Testis (tissue), 2 donors: ENCODE measurements around the gene TAF11.

ENCODE experiments used
- POLR2A ChIP-seq: fragments of 450-650 bp; IDR thresholded peaks from one replicate; pipeline ENCODE4 v1.6.1; 2017; ENCODE audit warnings: antibody characterized with exemption, mild to moderate bottlenecking, moderate library complexity
- TF ChIP-seq, protein P1 (sequence below), 3 experiments: fragments of 450-650 bp in 2 of 3; fragments of 200-600 bp in 1 of 3; sonication (generic) in 1 of 3; IDR thresholded peaks; one replicate each; pipeline ENCODE4 v1.5.1; 2016 to 2019; ENCODE audit warnings: antibody characterized with exemption in 3 of 3, mild to moderate bottlenecking in 2 of 3, moderate library complexity in 1 of 3

DNA sequence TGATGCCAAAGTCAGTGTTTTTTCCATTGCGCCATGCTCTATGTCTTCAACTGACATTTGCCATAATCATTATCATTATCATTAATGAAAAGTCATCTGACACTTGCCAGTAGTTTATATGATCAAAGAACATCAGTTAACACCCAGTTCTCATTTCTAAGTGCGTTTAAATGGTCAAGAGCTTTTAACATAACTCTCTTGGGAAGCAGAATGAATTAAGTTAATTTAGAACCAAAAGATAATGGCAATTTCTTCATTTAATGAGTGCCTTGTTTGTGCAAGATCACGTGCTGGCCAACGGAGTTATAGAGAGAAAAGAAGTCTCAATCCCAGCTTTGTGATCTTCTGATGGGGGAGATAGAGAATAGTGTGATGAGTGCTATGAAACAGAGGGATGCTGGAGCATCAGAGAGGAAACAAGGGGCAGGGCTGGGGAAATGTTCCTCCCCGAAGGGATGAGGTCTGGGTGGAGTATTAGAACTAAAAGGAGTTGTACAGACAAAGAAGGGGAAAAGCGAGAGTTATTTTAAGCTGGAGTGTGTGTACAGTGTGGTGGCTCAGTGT lies 21.6 kb upstream of the TAF11 start:
- TF ChIP-seq, protein P1, sequence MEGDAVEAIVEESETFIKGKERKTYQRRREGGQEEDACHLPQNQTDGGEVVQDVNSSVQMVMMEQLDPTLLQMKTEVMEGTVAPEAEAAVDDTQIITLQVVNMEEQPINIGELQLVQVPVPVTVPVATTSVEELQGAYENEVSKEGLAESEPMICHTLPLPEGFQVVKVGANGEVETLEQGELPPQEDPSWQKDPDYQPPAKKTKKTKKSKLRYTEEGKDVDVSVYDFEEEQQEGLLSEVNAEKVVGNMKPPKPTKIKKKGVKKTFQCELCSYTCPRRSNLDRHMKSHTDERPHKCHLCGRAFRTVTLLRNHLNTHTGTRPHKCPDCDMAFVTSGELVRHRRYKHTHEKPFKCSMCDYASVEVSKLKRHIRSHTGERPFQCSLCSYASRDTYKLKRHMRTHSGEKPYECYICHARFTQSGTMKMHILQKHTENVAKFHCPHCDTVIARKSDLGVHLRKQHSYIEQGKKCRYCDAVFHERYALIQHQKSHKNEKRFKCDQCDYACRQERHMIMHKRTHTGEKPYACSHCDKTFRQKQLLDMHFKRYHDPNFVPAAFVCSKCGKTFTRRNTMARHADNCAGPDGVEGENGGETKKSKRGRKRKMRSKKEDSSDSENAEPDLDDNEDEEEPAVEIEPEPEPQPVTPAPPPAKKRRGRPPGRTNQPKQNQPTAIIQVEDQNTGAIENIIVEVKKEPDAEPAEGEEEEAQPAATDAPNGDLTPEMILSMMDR (IDR thresholded peaks at IDR 0.05): no peak
- no peak for TF ChIP-seq POLR2A
